GM21528 (cell line): ENCODE measurements around the gene PIGZ.

Source experiments
- ATAC-seq: cut with Tn5 transposase; IDR thresholded peaks from one replicate; pipeline ENCODE4 v1.9.1; 2021; ENCODE audit warnings: mild to moderate bottlenecking, moderate library complexity; ENCODE audit not compliant: unreplicated experiment, low FRiP score

Gene PIGZ

DNA sequence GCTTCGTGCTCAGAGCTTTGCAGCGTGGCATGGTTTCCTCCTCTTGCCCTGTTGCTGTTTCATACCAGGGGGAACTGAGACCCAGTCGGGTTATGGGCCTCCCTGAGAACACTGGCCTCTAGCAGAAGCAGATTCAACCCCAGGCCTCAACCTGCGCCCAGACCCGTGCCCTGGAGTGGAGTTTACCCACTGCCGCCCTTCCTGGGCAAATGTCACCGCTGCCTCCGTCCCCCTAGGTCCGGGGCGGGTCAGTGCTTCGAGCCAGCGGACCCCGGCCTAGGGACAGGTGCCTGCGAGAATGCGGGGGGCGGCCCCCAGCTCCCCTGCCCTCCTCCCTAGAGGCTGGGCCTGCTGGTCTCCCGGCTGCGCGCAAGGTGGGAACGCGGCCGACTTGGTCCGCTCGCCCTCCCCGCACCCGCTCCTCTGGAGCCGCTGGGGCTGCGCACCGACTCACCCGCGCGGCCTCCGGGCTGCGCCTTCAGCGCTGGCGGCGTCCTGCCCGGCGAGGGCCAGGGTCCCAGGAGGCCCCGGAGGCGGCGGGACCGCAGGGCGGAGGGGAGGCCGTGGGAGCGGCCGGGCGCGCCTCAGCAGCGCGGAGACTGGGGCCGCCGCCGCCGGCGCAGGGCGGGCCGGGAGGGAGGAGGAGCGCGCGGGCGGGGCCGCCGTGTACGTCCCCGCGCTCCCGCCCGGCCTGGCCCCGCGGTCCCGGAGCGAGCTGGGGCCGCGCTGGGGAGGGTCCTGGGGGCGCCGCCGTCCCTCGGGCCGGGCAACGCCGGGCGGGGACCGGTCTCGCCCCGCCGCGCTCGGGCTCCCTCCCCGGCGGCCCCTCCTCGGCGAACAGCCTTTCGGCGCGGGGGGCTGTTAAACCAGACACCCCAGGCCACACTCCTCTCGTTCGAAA, at the start of gene PIGZ:
Gene PIGZ (minus strand): TSS at position 601 of the 901 bp plus-strand sequence. CDS start 16,802 bp downstream, outside the sequence.
- peak; percentile 62 for ATAC-seq

DNA sequence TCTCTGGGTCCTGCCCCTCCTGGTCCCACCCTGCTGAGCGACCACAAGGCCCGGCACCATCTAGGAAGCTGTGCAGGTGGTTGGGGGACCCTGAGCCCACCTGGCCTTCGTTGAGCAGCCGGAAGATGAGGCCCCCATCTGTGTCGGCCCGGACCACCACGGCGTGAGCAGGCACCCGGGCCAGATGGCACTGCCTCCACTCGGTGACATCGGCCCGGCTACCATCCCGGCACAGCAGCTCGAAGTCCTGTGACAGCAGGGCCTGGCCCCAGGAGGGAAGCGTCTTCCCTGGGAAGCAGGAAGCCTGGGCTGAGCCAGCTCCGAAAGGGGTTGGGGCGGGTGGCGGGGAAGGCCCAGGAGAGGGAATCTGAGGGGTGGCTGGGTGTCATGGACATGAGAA, 48.4 kb upstream of the PIGZ start:
- ATAC-seq = no peak

DNA sequence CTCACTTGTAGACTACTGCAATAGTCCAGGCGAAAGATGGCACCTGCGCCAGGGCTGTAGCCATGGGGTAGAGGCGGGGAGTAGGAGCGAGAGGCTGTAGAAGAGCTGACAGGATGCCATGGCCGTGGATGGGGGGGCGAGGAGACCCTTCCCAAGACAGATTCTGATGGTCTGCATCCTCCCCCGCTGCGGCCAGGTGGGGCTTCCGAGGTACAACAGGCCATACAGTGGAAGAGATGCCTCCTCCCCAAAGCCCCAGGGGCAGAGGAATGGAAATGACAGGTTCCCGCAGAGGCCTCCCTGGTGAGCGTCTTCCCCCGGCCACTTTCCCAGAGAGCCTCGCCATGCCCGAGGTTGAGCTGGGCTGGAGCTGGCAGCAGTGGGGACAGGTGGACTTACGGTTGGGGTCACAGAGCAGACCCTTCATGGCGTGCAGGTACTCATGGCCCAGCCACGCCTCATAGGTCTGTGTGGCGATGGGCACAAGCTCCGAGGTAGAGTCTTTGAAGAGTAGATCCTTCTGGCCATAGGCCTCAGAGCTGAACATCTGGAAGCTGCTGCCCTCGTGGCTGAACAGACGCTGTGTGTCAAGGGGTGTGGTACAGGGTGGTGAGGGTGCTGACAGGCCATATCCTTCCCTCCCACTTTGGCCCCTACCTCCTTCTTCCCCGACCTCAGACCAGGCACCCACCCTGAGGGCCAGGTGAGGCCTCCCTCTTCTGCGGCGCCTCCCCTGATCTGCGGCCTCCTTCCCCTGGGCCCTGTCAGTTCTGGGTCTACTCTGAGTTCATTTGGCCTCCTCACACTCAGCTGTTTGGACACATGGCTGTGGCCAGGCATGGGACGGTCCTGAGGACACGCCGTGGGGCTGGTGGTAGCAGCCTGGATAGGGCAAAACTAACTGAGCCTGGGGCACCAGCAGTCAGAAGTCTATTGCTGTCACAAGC, 47.4 kb upstream of the PIGZ start:
- ATAC-seq = no peak

GRCh38 chr3:197014942-197015575, 46.4 kb upstream of the PIGZ start:
- ATAC-seq = no peak

DNA sequence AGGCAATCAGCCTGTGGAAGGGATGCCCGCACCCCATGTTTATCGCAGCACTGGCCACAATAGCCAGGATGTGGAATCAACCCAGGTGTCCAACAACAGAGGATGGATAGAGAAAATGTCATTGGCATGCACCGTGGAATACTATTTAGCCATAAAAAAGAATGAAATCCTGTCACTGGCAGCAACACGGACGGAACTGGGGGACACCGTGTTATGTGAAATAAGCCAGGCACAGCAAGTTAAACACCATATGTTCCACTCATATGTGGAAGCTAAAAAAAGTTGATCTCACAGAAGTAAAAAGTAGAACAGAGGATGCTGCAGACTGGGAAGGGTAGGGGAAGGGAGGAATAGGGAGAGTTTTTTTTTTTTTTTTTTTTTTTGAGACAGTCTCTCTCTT, 45.4 kb upstream of the PIGZ start:
- no peak for ATAC-seq

- ATAC-seq = no peak
These were observed 43.9 kb upstream of the PIGZ start for GRCh38 chr3:197012540-197012883.

DNA sequence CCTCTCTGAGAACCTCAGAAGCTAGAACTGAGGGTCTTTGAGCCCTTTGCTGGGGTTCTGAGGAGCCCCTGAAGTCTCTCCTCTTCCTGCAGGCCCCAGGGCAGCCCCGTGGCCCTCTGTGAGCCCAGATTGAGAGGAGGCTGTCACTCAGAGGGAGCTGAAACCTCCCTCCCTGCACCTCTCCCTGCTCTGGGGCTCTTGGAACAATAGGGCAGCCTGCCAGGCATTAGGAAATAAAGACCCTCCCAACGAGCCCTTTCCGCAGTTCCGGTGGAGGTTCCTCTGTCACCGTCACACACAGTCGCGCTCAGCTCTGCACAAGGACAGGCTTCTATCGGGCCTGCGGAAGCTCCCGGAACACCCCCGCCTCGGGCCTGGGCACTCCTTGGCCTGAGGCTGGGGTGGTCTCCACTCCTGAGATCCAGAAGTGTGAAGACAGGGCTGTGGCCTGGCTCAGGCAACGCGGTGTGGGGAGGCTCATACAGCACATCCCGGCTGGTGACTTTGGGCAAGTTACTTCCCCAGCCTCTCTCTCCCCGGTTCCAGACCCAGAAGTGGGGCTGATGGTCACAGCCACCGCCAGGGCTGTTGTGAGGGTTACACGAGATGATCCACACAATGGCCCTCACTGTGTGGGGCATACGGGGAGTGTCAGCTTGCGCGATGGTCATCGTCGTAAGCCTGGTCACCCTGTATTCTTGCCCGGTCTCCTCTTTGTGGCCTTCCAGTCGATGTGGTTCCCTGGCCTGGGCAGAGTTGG, 43.3 kb upstream of the PIGZ start:
- no peak for ATAC-seq

- no peak for ATAC-seq
These were observed 42.1 kb upstream of the PIGZ start for GRCh38 chr3:197010556-197011351.

- no peak for ATAC-seq
These were observed 40.9 kb upstream of the PIGZ start for GRCh38 chr3:197009532-197010019.

- ATAC-seq = no peak
These were observed 40.0 kb upstream of the PIGZ start for GRCh38 chr3:197008436-197009209.

- no peak for ATAC-seq
These were observed 39.3 kb upstream of the PIGZ start for GRCh38 chr3:197007953-197008352.

- no peak for ATAC-seq
These were observed 38.8 kb upstream of the PIGZ start for GRCh38 chr3:197007296-197007940.

- ATAC-seq = no peak
These were observed 38.2 kb upstream of the PIGZ start for GRCh38 chr3:197006860-197007259.

GRCh38 chr3:197006446-197006845, 37.8 kb upstream of the PIGZ start:
- ATAC-seq = no peak

- peak; percentile 10 for ATAC-seq
These were observed 35.1 kb upstream of the PIGZ start for GRCh38 chr3:197003461-197004385.

GRCh38 chr3:197002701-197003454, 34.2 kb upstream of the PIGZ start:
- ATAC-seq = peak; percentile 72
